ENCODE measurements around the gene DAPK1.

- TF ChIP-seq CTCF (IDR thresholded peaks at IDR 0.05) (no peak), POLR2A (IDR thresholded peaks at IDR 0.05) (no peak)
Observed at GRCh38 chr9:87465816-87466215, 31.9 kb upstream of the DAPK1 start.

Data from adrenal gland (tissue), 5 donors.